ENCODE data around the gene MIPEP.

- TF ChIP-seq CTCF (IDR thresholded peaks at IDR 0.05; ENCODE audit: low read depth, low read length) (no peak), EZH2phosphoT487 (IDR thresholded peaks at IDR 0.05; ENCODE audit: low read depth) (no peak)
Measured at GRCh38 chr13:23767838-23768237, 121.4 kb downstream of the MIPEP start.
